Measurements from ENCODE around the gene KSR1.
A peak's percentile ranks its signal among the peaks of the same experiment; 100 is the strongest.

Gene KSR1

GRCh38 chr17:27520491-27521185, 64.4 kb downstream of the KSR1 start:
- DNase-seq = no peak

DNA sequence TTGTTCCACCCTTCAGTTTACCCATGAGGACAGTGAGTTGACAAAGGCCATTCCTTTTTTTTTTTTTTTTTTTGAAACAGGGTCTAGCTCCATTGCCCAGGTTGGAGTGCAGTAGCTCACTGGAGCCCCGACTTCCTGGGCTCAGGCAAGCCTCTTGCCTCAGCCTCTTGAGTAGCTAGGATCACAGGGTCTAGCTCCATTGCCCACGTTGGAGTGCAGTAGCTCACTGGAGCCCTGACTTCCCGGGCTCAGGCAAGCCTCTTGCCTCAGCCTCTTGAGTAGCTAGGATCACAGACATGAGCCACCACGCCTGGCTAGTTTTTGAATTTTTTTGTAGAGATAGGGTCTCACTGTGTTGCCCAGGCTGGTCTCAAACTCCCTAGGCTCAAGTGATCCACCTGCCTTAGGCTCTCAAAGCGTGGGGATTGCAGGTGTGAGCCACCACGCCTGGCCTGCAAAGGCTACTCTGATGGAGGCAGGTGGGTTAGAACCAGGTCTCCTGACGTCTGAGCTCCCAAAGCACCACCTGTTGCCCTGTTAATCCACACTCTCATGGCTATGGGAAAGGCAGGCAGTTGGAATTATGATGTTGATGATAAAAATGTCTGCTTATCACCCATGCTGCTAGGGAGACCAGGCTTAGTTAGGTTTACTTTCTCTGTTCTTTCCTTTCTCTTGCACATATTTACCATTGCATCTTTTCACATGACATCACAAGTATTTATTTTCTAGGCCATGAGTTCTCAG, 65.2 kb downstream of the KSR1 start:
- no peak for DNase-seq

- DNase-seq = no peak
Measured at GRCh38 chr17:27522028-27522635, 65.9 kb downstream of the KSR1 start.

DNA sequence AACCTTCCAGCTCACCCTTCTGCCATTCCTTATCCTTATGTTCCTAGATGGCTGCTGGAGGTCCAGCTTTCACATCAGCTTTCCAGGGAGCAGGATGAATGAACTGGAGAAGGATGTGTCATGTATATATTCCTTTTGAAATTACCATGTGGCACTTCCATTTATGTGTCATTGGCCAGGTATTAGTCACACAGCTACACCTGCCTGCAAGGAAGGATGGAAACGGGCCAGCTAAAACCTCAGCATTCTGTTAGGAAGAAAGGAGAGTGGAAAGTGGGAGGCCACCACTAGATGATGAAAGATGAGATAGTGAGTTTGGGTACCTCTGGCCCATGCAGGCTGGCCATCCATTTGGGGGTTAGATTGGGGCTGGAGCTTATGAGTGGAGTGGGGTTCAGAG, 67.5 kb downstream of the KSR1 start:
- DNase-seq = no peak

DNA sequence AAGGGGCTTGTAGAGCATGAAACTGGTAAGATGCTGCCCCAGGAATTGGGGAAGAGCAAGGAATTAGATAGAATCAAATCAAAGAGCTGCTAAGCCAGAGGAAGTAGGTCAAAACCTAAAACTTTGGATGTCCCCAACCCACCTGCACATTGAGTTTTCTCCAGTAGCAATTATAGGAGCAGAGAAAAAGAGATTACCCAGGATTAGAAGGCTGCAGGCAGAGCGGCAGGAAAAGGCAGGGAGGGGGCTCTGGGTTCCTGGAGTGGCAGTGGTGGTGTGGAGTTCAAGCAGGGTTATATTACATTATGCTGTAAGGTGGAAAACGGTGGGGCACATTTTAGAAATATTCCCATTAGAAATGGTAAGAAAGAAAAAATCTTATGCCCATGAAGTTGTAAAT, 68.3 kb downstream of the KSR1 start:
- no peak for DNase-seq

GRCh38 chr17:27525316-27525715, 69.1 kb downstream of the KSR1 start:
- no peak for DNase-seq

GRCh38 chr17:27525836-27526603, 69.8 kb downstream of the KSR1 start:
- DNase-seq = no peak

DNA sequence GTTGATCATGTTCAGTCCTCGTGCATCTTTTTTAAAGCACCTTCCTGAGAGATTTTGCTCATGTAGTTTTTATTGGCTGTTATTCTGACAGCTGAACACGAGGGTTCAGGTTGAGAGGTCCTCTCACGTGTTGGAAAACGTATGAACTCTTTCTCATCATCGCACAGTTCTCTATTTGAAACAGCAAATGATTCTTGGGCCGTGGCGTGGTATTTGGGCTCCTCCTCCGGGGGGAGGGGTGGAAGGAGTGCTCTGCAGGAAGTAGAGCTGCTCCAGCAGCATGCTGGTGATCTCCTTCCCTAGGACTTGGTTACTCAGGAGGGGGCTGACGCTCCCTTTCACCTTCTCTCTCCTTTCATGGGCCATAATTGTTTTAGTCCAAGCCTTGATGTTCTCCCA, 70.4 kb downstream of the KSR1 start:
- peak; percentile 28 for DNase-seq

DNA sequence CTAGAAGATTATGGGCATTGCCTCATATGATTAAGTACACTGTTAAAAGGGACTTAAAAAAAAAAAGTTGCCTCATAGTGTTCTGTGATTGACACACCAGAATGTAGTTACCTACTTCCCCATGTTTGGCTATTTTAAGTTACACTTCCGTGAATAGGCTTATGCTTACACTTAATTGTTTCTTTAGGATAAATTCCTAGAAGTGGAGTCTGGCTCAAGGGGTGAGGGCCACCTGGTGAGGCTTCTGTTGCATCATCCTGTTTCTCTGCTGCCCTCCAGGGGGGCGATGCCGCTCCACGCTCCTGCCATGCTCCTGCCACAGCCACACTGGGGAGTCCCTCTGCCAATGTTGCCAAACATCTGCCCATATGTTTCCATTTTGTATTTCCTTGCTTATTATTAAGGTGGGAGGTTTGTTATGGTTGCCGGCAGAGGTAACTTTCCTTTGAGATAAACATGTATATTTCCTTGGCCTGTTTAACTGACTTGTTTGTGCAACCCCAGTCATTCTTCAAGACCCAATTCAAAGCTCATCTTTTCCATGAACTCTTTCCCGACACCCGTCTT, 73.1 kb downstream of the KSR1 start:
- DNase-seq = no peak

DNA sequence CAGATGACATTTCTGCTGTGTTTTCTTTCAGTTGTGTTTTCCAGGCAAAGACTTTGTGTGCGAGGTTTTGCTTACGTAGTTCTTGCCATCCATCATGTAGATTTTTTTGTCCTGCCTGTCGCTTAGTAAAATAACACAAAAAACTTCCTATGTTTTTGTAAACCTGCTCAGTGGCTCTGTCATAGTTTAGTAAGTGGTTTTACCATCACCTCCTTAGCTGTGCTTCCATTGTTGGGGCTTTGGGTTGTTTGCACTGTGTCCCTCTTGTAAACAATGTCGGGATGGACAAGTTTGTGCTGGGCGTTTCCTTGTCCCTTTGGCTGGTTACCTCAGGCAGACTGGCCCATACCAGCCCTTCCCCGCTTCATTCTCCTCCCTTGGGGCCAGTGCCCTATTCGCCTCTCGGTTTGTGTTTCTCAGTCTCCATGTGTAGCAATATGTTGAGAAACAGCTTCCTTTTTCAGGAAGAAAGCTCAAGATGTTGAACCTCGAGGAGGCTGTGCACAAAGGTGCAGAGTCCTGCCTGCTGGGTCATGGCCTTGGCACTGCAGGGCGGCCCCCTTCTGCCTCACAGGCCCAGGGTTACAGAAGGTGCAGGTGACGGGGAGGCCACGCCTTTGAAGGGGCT, 74.6 kb downstream of the KSR1 start:
- DNase-seq = no peak

- DNase-seq = no peak
Measured at GRCh38 chr17:27531469-27531961, 75.3 kb downstream of the KSR1 start.

DNA sequence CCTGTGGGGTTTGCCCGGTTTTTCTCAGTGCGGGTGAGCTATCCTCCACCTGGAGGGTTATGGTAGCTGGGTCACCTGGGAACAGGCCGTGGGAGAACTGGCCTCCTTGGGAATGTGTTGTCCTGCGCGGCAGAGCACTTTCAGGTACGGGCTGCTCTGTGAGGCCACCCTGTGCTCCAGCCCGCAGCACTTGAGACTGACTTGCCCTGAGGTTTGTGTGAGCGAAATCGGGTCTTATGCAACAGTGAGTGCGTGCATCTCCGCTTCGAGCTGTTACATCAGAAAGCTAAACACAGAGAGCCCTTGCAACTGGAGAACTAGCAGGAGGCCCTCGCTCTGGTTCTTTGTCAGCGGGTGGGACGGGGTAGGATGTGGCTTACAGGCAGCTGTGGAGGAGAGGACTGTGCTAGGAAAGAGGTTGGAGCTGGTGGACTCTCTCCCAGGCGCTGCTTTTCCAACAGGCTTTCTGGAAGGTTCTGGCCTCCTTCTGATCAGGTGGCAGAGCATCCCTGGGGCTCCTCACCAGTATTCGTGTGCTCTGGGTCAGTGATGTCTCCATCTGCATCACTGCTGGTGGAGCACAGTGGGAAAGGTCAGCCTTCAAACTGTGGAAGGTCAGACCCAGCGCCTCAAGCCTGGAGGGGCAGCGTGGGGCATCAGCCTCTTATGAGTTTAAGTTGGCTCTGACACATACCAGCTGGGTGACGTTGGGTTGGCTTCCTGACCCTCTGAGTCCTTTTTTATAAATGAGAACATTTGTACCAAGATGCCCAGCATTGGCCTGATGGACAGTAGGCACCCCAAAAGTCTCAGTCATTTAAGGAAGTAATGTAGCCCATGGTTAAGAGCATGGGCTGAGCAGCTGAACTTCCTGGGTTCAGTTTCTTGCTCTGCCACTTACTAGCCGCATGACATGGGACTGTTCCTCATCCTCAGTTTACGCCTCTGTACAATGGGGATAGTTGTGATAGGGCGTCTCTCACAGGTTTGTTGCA, 76.3 kb downstream of the KSR1 start:
- no peak for DNase-seq

DNA sequence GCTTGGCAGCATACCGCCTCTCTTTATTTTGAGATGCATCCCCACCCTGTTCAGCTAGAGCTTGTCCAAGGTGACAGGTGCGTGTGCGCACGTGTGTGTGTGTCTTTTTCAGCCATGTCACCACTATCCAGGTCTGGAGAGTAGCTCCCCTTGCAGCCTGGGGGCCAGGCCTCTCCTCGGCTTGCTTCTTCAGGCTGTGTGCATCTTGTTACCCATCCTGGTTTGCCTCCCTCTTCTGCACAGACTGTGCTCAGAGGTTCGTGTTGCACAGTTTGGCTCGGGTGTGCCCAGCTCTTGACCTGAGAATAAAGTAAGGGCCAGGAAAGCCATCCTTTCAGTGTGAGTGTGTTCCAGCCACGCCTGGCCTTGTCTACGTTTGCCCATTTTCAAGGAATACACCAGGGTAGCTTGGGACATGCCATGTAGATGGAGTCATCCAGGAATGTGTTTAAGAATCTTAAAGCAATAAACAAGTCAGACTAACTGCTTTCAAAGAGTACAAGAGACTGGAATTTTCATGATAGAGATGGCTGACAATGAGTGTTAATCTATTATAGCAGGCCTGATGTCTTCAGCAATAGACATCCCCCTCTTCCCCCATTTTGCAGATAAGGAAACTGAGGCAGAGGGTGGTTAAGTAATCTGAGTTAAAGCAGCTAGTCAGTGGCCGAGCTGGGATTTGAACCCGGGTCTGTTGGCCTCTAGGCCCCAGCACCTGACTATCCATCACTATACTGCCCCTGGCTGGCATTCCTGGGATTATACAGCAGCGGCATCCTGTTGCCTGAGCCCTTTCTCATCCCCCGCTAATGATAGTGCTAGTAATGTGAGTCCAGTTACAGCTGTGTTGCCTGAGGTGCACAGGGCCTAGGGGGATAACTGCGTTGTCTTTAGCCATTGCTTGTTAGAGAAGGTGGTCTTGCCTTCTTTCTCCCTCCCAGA, 77.9 kb downstream of the KSR1 start:
- DNase-seq = no peak

DNA sequence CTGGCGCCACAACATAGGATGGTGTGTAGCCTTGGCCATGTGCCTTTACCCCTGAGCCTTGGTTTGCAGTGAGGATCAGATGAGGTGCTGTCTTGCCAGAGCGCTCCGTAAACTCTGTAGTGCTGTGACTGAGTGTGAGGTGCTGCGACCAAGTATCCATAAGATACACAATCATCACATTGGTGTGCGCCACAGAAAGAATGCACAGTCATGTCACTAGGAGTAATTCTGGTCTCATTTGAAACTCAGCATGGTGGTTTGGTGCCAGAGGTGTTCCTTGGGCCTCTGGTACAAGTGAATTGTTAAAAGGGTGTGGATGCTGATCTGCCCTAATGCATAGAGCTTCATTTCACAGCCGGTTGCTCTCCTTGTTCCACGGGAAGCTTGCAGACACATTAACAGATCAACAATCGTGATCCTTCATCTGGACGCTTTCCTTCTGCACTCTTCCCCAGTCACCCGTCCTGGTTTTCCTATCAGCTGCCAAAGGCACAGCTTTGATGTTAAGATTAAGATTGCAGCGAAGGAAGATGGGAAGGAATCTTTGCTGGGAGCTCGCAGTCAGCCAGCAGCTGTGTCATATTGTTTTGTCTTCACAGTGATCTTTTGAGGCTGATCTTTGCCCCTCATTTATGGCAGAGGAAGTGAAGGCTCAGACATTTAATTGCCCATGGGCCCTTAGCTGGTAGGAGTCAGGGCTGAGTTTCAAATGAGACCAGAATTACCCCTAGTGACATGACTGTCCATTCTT, 79.1 kb downstream of the KSR1 start:
- no peak for DNase-seq

GRCh38 chr17:27535975-27536374, 79.7 kb downstream of the KSR1 start:
- DNase-seq = no peak

- no peak for DNase-seq
Measured at GRCh38 chr17:27536781-27537180, 80.5 kb downstream of the KSR1 start.

DNA sequence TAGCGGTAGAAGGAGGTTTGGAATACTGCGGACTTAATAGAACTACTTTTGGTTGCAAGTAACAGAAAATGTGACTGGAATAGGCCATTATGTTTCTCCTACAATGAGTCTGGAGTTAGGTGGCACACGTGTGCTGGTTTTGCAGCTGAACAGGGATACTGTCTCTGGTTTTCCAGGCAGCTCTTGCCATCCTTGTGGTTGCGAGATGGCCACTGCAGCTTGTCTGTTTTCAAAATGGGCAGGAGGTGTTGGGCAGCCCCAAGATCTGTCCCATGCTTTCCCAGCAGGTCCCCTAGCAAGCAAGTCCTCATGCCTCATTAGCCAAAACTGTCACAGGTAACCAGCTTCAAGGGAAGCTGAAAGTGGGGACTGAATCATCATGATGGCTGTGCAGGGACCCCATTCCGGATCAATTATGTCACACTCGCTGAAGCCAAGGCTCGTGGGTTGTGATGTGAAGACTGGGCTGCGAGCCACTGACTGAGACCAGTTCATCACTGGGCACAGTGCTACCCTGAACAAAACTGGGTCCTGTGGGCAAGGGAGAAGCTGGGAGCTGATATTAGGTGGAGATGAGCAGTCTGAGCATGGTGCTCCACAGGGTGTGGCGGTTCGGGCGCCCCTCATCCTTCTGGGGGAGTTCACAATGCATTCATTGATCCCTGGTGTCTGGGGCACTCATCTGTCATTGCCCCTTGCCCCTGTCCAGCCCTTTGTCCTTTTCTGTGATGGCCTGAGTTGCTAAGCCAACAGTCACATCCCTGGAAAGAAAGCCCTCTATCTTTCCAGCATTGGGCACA, 82.1 kb downstream of the KSR1 start:
- no peak for DNase-seq

DNA sequence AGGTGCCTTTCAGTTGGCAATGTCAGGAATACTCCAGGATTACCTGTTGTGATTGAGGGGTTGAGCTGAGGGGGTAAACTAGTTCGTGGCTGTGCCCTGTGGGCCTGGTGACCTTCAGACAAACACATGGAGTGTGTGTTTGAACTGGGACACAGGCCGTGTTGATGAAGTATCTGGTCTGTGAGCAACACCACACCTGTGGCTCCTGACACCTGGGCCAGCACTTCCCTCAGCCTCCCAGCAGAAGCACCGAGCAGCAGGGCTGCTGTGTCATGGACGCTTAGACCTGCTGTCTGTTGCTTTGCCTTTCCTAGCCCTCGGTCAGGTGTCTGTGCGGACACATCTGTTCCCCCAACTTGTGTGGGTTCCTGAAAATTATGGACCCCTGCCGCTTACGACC, 82.9 kb downstream of the KSR1 start:
- no peak for DNase-seq

Measured in stimulated activated CD4-positive, alpha-beta T cell treated with anti-CD3 and anti-CD28 coated beads, Interleukin-4, amount 100 ng/mL, for 1 hour (primary cell).